Measurements from ENCODE around the gene EGFL8.
"Not testable (repeated sequence)": the region's sequence is repeated elsewhere in the genome, so short reads cannot be mapped to it uniquely, and the experiment has no call there.

The EGFL8 gene

GRCh38 chr6:32183483-32184083 is 19.2 kb downstream of the EGFL8 start:
- DNase-seq (ENCODE audit: low spot score), result no peak

DNA sequence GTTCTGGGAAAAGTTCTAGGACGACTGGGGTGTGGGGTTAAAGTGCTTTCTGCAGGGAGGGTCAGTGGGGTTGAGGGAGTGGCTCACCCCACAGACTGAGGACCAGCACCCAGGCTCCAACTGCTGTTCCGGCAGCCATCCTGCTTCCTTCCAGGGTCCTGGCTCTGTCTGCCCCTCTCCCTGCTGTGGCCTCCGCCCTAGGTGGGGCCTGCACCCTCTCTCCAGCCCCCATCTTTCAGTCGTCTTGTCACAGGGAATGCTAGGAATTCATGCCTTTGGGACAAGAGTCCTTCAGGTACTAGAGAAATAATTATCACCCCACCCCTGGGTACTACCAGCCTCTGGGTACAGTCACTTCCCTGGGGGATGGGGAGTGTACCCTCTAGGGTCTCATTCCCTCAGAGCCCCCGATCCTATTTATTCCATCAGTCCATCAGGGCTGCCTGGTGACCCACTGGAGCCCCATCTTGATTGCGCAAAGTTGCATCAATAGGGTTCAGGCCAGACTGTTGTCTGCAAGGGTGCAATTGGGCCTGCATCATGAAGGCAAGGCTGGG is 19.8 kb downstream of the EGFL8 start, which contains the start of gene AGER:
AGER (minus strand) TSS at position 170 of the 557 bp plus-strand sequence; CDS start at position 139, 31 bp downstream.
- DNase-seq (ENCODE audit: low spot score), result no peak

DNA sequence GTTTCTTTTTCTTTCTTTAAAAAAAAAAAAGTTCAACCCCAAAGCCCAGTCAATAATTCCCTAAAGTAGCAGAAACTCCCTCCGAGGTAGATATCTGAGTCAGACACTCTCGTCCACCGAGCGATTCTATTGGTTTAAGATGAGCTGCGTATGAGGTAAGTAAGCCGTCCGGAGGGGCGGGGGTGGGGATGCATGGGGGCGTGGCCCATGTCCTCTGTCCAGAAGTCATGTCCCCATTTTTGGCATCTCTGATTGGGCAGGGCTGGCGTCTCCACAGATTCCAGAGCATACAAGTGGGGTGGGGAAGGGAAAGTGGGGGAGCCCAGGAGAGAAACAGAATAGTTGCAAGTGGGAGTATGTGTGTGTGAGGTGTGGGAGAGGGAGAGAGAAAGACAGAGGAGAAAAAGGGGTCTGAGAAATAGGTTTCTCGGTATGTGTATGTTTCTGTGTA is 21.3 kb downstream of the EGFL8 start:
- DNase-seq (ENCODE audit: low spot score), result peak; percentile 60

DNA sequence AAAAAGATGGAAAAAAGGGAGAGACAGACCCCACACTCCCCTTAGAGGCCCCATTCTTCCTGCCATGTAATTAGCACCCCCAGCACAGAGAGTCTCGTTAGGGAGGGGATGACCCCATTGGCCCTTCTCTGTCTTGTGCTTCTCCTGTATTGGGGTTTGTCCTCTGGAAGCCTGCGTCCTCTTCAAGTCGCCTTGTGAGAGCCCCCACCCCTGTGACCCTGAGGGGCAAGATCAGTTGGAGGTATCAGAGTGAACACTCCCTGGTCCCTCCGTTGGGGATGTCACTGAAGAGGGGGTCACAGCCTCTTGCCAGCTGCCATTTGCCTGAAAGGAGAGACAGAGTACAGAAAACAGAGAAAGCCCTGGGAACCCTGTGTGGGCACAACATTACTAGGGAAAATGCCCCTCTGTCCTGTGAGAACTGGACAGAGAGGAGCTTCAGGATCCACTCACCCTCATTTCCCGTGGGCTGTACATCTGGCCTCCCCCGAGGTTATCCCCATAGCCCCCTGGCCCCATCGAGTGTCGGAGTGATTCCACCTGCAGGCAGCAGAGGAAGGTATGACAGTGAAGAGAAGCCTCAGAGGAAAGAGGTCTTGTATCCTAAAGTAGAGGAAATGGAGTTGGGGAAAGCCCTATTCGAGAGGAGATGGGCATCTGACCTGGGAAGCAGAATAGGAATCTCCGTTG is 21.9 kb downstream of the EGFL8 start:
- not testable (repeated sequence) for DNase-seq (ENCODE audit: low spot score)

DNA sequence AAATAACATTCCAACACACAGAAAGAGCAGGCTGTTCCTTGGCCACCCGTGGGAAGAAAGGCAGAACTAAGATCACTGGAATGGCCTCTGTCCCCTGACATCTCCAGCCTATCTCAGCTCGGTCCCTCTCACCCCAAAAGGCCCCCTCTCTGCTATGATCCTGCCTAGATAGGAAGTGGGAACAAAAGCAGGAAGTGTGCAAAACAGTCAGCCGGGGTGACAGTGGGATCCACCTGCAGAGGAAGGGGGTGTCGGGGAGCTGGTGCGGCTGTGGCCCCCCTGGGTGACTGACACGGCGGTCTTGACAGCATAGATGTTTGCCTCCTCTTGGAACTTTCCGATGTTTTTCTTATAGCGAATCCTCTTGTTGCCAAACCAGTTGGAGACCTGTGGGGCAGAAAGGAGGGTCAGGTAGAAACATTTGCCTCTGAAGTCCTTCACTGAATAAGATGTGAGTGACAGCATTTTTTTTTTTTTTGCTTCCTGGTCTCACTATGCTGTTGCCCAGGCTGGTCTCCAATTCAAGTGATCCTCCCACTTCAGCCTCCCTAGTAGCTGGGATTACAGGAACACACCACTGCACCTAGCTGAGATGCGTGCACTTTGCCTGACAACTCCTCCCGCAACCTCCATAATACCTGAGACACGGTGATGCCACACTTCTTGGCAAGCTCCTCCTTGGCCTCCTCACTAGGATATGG is 22.8 kb downstream of the EGFL8 start:
- no peak for DNase-seq (ENCODE audit: low spot score)

GRCh38 chr6:32187725-32188380 is 23.5 kb downstream of the EGFL8 start:
- not testable (repeated sequence) for DNase-seq (ENCODE audit: low spot score)

DNA sequence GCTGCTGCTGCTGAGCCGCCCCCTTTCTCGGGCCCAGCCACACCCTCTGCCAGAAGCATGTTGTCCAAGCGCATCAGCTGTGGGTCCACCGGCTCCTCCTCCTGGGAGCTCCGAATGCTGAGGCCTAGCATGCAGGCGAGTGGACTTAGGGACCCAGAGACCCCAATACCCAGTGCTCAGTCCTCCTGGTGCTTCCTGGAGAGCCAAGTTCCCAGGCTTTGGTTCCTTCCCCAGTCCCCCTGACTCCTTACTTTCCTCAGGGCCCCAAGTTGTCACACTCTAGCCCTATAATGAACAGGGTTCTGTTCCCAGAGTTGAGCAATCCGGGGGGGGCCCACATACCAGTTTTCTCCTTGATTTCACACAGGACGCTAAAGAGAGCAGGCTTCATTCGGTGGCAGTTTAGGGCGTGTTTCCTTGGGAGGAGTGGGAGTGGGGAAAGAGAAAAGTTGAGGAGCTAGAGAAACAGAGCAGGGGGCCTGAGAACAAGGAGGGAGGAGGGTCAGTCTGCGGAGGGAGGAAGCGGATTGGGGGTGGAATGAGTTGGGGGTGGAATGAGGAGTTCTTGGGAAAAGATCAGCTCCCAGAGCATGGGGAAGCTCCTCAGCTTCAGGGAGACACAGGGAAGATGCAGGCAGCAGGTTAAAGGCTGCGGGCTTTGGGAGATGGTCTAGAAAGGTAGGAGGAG is 24.1 kb downstream of the EGFL8 start:
- no peak for DNase-seq (ENCODE audit: low spot score)

DNA sequence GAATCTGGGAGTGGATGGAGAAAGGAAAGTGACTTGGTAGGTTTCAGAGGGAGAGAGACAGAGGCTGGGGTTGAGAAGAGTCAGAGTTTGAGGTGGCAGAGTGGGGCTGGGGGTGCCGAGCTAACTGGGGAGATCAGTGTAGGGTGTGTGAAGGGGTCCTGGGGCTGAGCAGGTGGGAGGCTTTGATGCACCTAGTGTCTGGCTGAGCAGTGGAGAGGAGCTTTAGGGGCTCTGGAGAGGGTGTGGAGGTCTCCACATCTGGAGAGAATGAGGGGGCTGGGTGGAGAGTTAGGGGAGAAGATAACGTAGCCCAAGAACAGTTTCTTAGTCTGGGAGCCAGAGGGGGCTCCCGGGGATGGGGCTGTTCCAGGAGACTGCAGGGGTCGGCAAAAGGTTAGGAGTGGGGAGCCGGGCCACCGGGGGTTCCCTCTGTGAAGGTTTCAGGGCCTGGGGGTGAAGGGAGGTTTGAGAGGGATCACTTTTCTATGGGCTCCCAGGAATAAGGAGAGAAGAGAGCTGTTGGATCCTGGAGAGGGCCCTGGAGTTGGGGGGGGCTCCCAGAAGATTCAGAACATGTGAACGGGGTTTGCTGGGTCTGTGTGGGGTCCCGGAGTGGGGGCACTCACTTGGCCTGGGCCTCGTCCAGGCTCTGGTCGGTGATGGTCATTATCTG is 24.8 kb downstream of the EGFL8 start:
- no peak for DNase-seq (ENCODE audit: low spot score)

GRCh38 chr6:32189742-32190053 is 25.3 kb downstream of the EGFL8 start:
- no peak for DNase-seq (ENCODE audit: low spot score)

GRCh38 chr6:32190054-32190851 is 25.9 kb downstream of the EGFL8 start, which contains the start of gene PBX2:
TSS of gene PBX2 (minus strand) at chr6:32190202. CDS start at chr6:32189915, 287 bp downstream.
- peak; percentile 75 for DNase-seq (ENCODE audit: low spot score)

DNA sequence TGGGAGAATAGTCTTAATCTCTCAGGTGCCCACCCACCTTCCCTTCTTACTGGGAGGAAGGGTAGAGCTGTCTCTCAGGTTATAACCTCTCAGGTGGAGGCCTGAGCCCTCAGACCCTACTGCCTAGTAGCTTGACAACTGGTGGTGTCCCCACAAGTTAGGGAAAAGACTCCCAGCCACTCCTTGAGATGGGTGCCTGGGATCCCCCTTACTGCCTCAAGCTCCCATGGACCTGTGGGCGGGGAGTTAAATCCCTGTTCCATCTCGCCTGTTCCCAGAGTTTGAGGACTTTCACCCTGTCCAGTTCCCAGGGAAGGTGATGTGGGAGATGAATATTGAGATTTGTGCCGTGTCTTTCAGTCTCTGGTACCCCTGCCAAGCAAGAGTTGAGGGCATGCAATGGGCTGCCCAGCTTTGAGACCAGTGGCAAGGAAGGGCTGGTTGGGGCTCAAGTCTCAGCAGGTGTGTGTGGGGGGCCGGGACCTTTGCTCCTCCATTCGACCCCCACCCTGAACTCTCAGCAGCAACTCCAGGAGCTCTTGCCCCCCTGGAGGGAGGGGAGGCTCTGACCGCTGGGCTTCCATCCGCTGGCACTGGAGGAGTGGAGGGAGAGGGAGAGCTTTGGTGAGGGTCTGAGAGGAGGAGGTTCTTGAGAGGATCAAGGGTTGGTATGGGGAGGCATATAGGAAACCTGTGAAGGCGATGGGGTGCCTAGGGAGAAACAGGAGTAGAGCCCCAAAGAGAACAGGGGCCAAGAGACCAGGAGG is 26.7 kb downstream of the EGFL8 start:
- no peak for DNase-seq (ENCODE audit: low spot score)

- DNase-seq (ENCODE audit: low spot score), result no peak
Measured at GRCh38 chr6:32191696-32192607, 27.6 kb downstream of the EGFL8 start.

DNA sequence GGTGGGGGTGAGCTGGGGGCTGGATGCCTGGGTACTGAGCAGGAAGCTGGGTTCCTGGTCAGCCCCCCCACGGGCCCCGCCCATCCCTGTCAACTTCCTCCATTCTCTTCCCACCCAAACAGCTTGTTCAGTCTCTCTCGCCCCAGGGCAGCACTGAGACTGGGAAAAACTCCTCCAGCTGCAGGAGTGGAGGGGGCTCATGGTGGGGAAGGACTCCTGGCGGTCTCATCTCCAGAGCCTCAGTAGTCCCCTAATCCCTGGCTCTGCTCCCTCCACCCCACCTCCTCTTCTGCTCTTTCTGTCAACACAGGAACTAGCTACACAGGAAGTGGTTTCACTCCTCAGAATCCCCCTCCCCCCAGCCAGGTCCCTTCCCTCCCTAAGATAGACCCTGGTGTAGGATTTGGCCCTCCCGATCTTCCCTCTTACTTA is 28.2 kb downstream of the EGFL8 start, which contains the start of gene GPSM3:
GPSM3 (minus strand) TSS at position 36 of the 432 bp plus-strand sequence. CDS start 130 bp downstream, outside the sequence.
- no peak for DNase-seq (ENCODE audit: low spot score)

DNA sequence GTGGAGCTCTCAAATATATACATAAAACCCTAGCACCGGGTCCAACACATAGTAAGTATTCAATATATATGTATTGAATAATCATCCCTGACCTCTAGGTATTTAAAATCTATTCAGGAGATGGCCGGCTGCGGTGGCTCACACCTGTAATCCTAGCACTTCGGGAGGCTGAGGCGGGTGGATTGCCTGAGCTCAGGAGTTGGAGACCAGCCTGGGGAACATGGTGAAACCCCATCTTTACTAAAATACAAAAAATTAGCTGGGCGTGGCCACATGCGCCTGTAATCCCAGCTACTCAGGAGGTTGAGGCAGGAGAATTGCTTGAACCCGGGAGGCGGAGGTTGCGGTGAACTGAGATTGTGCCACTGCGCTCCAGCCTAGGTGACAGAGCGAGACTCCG is 28.7 kb downstream of the EGFL8 start:
- not testable (repeated sequence) for DNase-seq (ENCODE audit: low spot score)

GRCh38 chr6:32194388-32194787 is 30.0 kb downstream of the EGFL8 start:
- no peak for DNase-seq (ENCODE audit: low spot score)

GRCh38 chr6:32194825-32195651 is 30.6 kb downstream of the EGFL8 start:
- no peak for DNase-seq (ENCODE audit: low spot score)

DNA sequence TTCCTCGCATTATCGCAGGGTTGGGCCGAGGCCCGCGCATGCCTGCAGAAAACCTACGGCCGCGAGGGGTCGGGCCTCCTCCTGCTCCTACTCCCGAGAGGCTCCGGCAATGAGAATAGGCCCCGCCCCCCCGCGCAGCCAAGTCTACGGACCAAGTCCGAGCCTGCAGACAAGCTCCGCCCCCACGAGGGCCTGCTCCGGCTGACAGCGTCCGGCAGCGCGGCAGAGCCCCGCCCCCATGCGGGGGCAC is 31.2 kb downstream of the EGFL8 start:
- peak; percentile 91 for DNase-seq (ENCODE audit: low spot score)
